Neutrophil (primary cell): ENCODE measurements around the gene LAMB3.
A peak's percentile ranks its signal among the peaks of the same experiment; 100 is the strongest.

ENCODE experiments used
- H3K27ac ChIP-seq: fragments of 200-600 bp; sonication (generic); 2 replicates; pipeline ENCODE4 v1.5.1; 2016; ENCODE audit warnings: mild to moderate bottlenecking, moderate library complexity
- H3K27me3 ChIP-seq: fragments of 200-600 bp; sonication (generic); 2 replicates; pipeline ENCODE4 v1.6.0; 2016; ENCODE audit warnings: mild to moderate bottlenecking
- H3K36me3 ChIP-seq: fragments of 200-600 bp; sonication (generic); 2 replicates; pipeline ENCODE4 v1.5.1; 2017
- H3K4me1 ChIP-seq, 2 experiments: fragments of 200-600 bp in 1 of 2; sonication (generic) in 1 of 2; 1 replicate in 1 of 2; 2 replicates in 1 of 2; pipeline versions ENCODE4 v1.5.1 to v1.6.1; 2013 to 2016; ENCODE audit warnings: low read depth in 1 of 2, low read length in 1 of 2, mild to moderate bottlenecking in 1 of 2, moderate library complexity in 1 of 2; ENCODE audit not compliant: control insufficient read depth in 1 of 2, insufficient read depth in 1 of 2
- H3K4me3 ChIP-seq, 2 experiments: fragments of 200-600 bp in 1 of 2; sonication (generic) in 1 of 2; 1 replicate in 1 of 2; 2 replicates in 1 of 2; pipeline ENCODE4 v1.5.1; 2013 to 2016; ENCODE audit warnings: low read depth in 1 of 2, low read length in 1 of 2, mild to moderate bottlenecking in 1 of 2, moderate library complexity in 1 of 2
- H3K9me3 ChIP-seq: fragments of 200-600 bp; sonication (generic); 2 replicates; pipeline ENCODE4 v1.5.1; 2016
- TF ChIP-seq, protein P1 (sequence below): fragments of 200-600 bp; sonication (generic); IDR thresholded peaks from 2 replicates; pipeline ENCODE4 v1.5.1; 2016; ENCODE audit warnings: antibody characterized with exemption

LAMB3 gene

DNA sequence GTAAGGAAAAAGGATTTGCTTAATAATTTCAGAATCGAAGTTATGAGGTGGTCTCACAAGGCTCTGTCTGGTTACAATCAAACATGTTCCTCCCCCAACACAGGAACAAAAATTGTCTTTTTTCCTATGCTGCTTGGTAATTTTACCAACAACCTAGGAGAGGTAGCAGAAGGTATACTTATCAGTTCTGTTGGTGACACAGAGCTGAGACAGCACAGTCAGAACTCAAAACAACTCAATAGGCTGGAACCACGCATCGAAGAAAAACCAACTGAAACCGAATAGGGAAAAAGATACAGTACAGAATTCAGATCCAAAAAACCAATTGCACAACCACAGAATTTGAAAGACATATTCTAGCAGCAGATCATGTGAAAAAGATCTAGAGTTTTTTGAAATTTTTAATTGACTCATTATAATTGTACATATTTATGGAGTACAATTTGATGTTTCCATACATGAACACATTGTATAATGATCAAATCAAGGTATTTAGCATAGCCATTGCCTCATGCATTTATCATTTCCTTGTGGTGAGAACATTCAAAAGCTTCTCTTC is 26.8 kb upstream of the LAMB3 start:
- H3K27me3 ChIP-seq, result peaks cover 62% of the 10 kb centered on the region

DNA sequence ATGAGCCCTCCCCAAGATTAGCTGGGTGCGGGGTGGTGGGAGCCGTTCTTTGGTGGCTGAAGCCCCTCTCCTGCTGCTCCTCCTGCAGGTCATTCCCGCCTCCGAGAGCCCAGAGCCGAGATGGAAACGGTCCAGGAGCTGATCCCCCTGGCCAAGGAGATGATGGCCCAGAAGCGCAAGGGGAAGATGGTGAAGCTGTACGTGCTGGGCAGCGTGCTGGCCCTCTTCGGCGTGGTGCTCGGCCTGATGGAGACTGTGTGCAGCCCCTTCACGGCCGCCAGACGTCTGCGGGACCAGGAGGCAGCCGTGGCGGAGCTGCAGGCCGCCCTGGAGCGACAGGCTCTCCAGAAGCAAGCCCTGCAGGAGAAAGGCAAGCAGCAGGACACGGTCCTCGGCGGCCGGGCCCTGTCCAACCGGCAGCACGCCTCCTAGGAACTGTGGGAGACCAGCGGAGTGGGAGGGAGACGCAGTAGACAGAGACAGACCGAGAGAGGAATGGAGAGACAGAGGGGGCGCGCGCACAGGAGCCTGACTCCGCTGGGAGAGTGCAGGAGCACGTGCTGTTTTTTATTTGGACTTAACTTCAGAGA is 23.4 kb upstream of the LAMB3 start:
- Histone ChIP-seq H3K9me3 (no peaks in the 10 kb centered on the region), H3K4me3 (peak overlapping the region; percentile 79 to 95), H3K27ac (peak overlapping the region; percentile 98), H3K4me1 (peaks cover 56 to 64% of the 10 kb centered on the region in 2 experiments), H3K36me3 (no peaks in the 10 kb centered on the region), H3K27me3 (peaks cover 28% of the 10 kb centered on the region)
- TF ChIP-seq, protein P1, sequence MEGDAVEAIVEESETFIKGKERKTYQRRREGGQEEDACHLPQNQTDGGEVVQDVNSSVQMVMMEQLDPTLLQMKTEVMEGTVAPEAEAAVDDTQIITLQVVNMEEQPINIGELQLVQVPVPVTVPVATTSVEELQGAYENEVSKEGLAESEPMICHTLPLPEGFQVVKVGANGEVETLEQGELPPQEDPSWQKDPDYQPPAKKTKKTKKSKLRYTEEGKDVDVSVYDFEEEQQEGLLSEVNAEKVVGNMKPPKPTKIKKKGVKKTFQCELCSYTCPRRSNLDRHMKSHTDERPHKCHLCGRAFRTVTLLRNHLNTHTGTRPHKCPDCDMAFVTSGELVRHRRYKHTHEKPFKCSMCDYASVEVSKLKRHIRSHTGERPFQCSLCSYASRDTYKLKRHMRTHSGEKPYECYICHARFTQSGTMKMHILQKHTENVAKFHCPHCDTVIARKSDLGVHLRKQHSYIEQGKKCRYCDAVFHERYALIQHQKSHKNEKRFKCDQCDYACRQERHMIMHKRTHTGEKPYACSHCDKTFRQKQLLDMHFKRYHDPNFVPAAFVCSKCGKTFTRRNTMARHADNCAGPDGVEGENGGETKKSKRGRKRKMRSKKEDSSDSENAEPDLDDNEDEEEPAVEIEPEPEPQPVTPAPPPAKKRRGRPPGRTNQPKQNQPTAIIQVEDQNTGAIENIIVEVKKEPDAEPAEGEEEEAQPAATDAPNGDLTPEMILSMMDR, result no peak

More for the DNA sequence above, 26.8 kb upstream of the LAMB3 start:
- Histone ChIP-seq H3K27ac (peak overlapping the region; percentile 1), H3K36me3 (no peaks in the 10 kb centered on the region), H3K4me1 (peaks cover 22 to 30% of the 10 kb centered on the region in 2 experiments), H3K9me3 (no peaks in the 10 kb centered on the region), H3K4me3 (no peak overlapping the region)
- TF ChIP-seq, protein P1, result no peak

DNA sequence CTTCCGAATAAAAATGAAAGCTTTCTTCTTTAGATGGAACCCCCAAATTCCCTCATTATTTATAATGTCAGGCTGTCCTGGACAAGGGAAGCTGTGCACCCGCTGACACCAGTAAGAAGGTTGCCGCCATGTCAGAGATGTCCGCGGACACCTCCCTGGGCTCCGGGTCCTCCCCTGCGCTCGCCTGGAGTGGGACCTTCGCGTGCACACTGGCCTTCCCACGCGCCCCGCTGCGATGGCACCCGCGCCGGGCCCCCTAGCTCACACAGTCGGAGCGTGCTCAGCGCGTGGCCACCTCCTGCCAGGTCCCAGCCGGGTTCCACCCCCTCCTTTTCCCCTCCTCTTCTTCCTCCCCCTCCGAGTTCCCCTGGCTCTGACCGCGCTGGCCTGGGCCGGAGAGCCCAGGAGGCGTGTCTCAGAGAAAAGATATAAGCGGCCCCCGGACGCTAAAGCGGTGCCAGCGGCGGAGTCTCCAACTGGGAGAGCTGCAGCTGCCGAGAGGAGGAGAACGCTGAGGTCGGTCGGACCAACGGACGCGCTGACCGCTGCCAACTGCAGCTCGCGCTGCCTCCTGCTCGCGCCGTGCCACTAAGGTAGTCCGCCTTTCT is 22.8 kb upstream of the LAMB3 start, which contains the start of gene G0S2:
Gene G0S2 (plus strand): TSS at position 456 of the 608 bp plus-strand sequence. CDS start 273 bp downstream, outside the sequence.
- Histone ChIP-seq H3K36me3 (no peaks in the 10 kb centered on the region), H3K4me1 (peaks cover 62 to 70% of the 10 kb centered on the region in 2 experiments), H3K9me3 (no peaks in the 10 kb centered on the region), H3K27me3 (peaks cover 22% of the 10 kb centered on the region), H3K27ac (peak within 1 kb of the TSS; percentile 98), H3K4me3 (peak within 1 kb of the TSS; percentile 79 to 95)
- TF ChIP-seq, protein P1, result peak; percentile 47

GRCh38 chr1:209673631-209674417 is 21.6 kb upstream of the LAMB3 start:
- TF ChIP-seq, protein P1, result peak; percentile 13
- peaks cover 66 to 81% of the 10 kb centered on the region in 2 experiments for H3K4me1 ChIP-seq
- no peaks in the 10 kb centered on the region for H3K36me3 ChIP-seq
- no peaks in the 10 kb centered on the region for H3K9me3 ChIP-seq
- peak overlapping the region; percentile 98 for H3K27ac ChIP-seq
- peak overlapping the region; percentile 79 to 95 for H3K4me3 ChIP-seq
- H3K27me3 ChIP-seq, result peaks cover 10% of the 10 kb centered on the region
